Caco-2 (cell line): Measurements from ENCODE around the gene NRXN3. TPM values are rescaled to one million over a fixed set of nuclear protein-coding genes. Genes with fewer than 3 reads are reported as not detected.

ENCODE experiments used
- BruUV-seq: library from RNA; stranded (reverse); fragments of 400-500 nt; replicated peaks from 2 replicates; lab custom pipeline; 2021; lab: Mats Ljungman, UMichigan
- CTCF ChIA-PET: fragments of 300-600 bp; sonication (Branson Sonifier 250); formaldehyde crosslinking; loops from one replicate; lab custom pipeline; 2022; ENCODE audit warnings: antibody characterized with exemption; lab: Charles Lee
- POLR2A ChIA-PET: fragments of 300-600 bp; sonication (Branson Sonifier 250); formaldehyde crosslinking; loops from one replicate; lab custom pipeline; 2022; ENCODE audit warnings: antibody characterized with exemption; lab: Charles Lee
- DNase-seq, 2 experiments: peaks; one replicate each; pipeline versions ENCODE4 v3.0.0 to v3.0.0-alpha.2; 2020 to 2022
- H3K27me3 ChIP-seq: replicated peaks from 2 replicates; pipeline ENCODE4 v1.6.0; 2011; ENCODE audit warnings: low read length; ENCODE audit not compliant: control insufficient read depth, insufficient read depth
- H3K36me3 ChIP-seq: 2 replicates; pipeline ENCODE4 v1.5.1; 2011; ENCODE audit warnings: low read length; ENCODE audit not compliant: control insufficient read depth, insufficient read depth
- H3K4me1 ChIP-seq: fragments of 250-450 bp; sonication (Bioruptor Pico); 2 replicates; pipeline ENCODE4 v1.5.1; 2020; ENCODE audit warnings: mild to moderate bottlenecking
- H3K4me3 ChIP-seq: 2 replicates; pipeline ENCODE4 v1.5.1; 2011; ENCODE audit warnings: low read depth, mild to moderate bottlenecking, control low read depth, low read length
- H3K9me3 ChIP-seq: fragments of 250-450 bp; sonication (Bioruptor Pico); 2 replicates; pipeline ENCODE4 v1.5.1; 2020; ENCODE audit warnings: mild to moderate bottlenecking, moderate library complexity
- H3K27ac Mint-ChIP-seq: one replicate; pipeline ENCODE4 v1.8.0; 2022; ENCODE audit warnings: mixed read lengths; ENCODE audit not compliant: unreplicated experiment
- H3K27me3 Mint-ChIP-seq: one replicate; pipeline ENCODE4 v1.8.0; 2022; ENCODE audit warnings: mixed read lengths; ENCODE audit not compliant: insufficient read depth, unreplicated experiment
- H3K36me3 Mint-ChIP-seq: one replicate; pipeline ENCODE4 v1.8.0; 2022; ENCODE audit warnings: mild to moderate bottlenecking, mixed read lengths; ENCODE audit not compliant: insufficient read depth, unreplicated experiment
- H3K4me1 Mint-ChIP-seq: one replicate; pipeline ENCODE4 v1.8.0; 2022; ENCODE audit warnings: low read depth, mixed read lengths; ENCODE audit not compliant: unreplicated experiment
- H3K4me3 Mint-ChIP-seq: one replicate; pipeline ENCODE4 v1.8.0; 2022; ENCODE audit warnings: mild to moderate bottlenecking, moderate library complexity, mixed read lengths; ENCODE audit not compliant: unreplicated experiment
- H3K9me3 Mint-ChIP-seq: one replicate; pipeline ENCODE4 v1.8.0; 2022; ENCODE audit warnings: mixed read lengths; ENCODE audit not compliant: unreplicated experiment
- CTCF ChIP-seq, 2 experiments: fragments of 200-600 bp in 1 of 2; IDR thresholded peaks; 1 replicate in 1 of 2; 2 replicates in 1 of 2; pipeline versions ENCODE4 v1.5.1 to v1.8.0; 2011 to 2022; ENCODE audit warnings: antibody characterized with exemption in 1 of 2, control low read depth in 1 of 2, inconsistent platforms in 1 of 2, low read depth in 1 of 2, low read length in 1 of 2, mild to moderate bottlenecking in 1 of 2, moderate library complexity in 1 of 2; ENCODE audit not compliant: insufficient read depth in 1 of 2, severe bottlenecking in 1 of 2, unreplicated experiment in 1 of 2
- intact Hi-C: fragments of 100-400 bp; cut with micrococcal nuclease; formaldehyde crosslinking; loops from one replicate; pipeline ENCODE4 v1.10.0; 2022; ENCODE audit not compliant: unreplicated experiment
- total RNA-seq: library from RNA; stranded (reverse); gene quantifications from 2 replicates; pipeline ENCODE4 v1.2.3, GENCODE V29; 2022

The NRXN3 gene
- total RNA-seq, 1 experiment from 2014 or later, result 12.4 TPM

GRCh38 chr14:78782551-78782950, 612.4 kb downstream of the NRXN3 start:
- H3K4me3 ChIP-seq, result no peak overlapping the region
- H3K36me3 ChIP-seq, result no peaks in the 10 kb centered on the region
- no peak for TF ChIP-seq CTCF (IDR thresholded peaks at IDR 0.05; ENCODE audit: insufficient read depth in 1 of 2, low read depth in 1 of 2, low read length in 1 of 2, severe bottlenecking in 1 of 2, unreplicated experiment in 1 of 2)
- Mint-ChIP-seq H3K36me3 (no peaks in the 10 kb centered on the region), H3K27me3 (peaks cover 19% of the 10 kb centered on the region), H3K27ac (no peak overlapping the region), H3K4me3 (no peak overlapping the region), H3K9me3 (no peaks in the 10 kb centered on the region), H3K4me1 (peaks cover 6% of the 10 kb centered on the region)
- no TSS peak for BruUV-seq
- intact Hi-C loops, result no loop called here
- POLR2A ChIA-PET, result no interaction called here
- no peak for DNase-seq
- H3K9me3 ChIP-seq, result no peaks in the 10 kb centered on the region
- H3K4me1 ChIP-seq, result no peaks in the 10 kb centered on the region
- CTCF ChIA-PET, result no interaction called here
- H3K27me3 ChIP-seq, result no peaks in the 10 kb centered on the region

- CTCF ChIA-PET, result no interaction called here
- Mint-ChIP-seq H3K4me3 (no peak overlapping the region), H3K36me3 (no peaks in the 10 kb centered on the region), H3K27me3 (peaks cover 19% of the 10 kb centered on the region), H3K9me3 (no peaks in the 10 kb centered on the region), H3K27ac (no peak overlapping the region), H3K4me1 (peaks cover 6% of the 10 kb centered on the region)
- no peak overlapping the region for H3K4me3 ChIP-seq
- POLR2A ChIA-PET, result no interaction called here
- TF ChIP-seq CTCF (IDR thresholded peaks at IDR 0.05; ENCODE audit: insufficient read depth in 1 of 2, low read depth in 1 of 2, low read length in 1 of 2, severe bottlenecking in 1 of 2, unreplicated experiment in 1 of 2), result no peak
- no peak for DNase-seq
- no peaks in the 10 kb centered on the region for H3K9me3 ChIP-seq
- no peaks in the 10 kb centered on the region for H3K36me3 ChIP-seq
- intact Hi-C loops, result no loop called here
- no TSS peak for BruUV-seq
- no peaks in the 10 kb centered on the region for H3K27me3 ChIP-seq
- no peaks in the 10 kb centered on the region for H3K4me1 ChIP-seq
These were observed 615.1 kb downstream of the NRXN3 start for GRCh38 chr14:78785265-78785664.

GRCh38 chr14:78788467-78789360, 618.5 kb downstream of the NRXN3 start:
- no peak for DNase-seq
- Mint-ChIP-seq H3K4me3 (no peak overlapping the region), H3K4me1 (peaks cover 6% of the 10 kb centered on the region), H3K9me3 (no peaks in the 10 kb centered on the region), H3K27ac (no peak overlapping the region), H3K36me3 (no peaks in the 10 kb centered on the region), H3K27me3 (peaks cover 19% of the 10 kb centered on the region)
- Histone ChIP-seq H3K9me3 (no peaks in the 10 kb centered on the region), H3K36me3 (no peaks in the 10 kb centered on the region), H3K27me3 (no peaks in the 10 kb centered on the region), H3K4me3 (no peak overlapping the region), H3K4me1 (no peaks in the 10 kb centered on the region)
- ChIA-PET POLR2A (no interaction called here), CTCF (no interaction called here)
- TF ChIP-seq CTCF (IDR thresholded peaks at IDR 0.05; ENCODE audit: insufficient read depth in 1 of 2, low read depth in 1 of 2, low read length in 1 of 2, severe bottlenecking in 1 of 2, unreplicated experiment in 1 of 2), result no peak
- BruUV-seq, result no TSS peak
- intact Hi-C loops, result no loop called here
